ENCODE data around the gene PALLD. TPM values are rescaled to one million over a fixed set of nuclear protein-coding genes. Genes with fewer than 3 reads are reported as not detected.

PALLD gene
- total RNA-seq, 1 experiment from 2014 or later = 26.7 TPM

GRCh38 chr4:168884251-168885124, 387.6 kb downstream of the PALLD start:
- ChIA-PET POLR2A (ENCODE audit: unreplicated experiment) (no interaction called here), CTCF (no interaction called here)
- Histone ChIP-seq H3K9ac (ENCODE audit: low read length) (no peak overlapping the region), H3F3A (ENCODE audit: low read length, unreplicated experiment) (no peaks in the 10 kb centered on the region), H3K9me3 (ENCODE audit: low read length) (no peaks in the 10 kb centered on the region), H3K4me1 (ENCODE audit: insufficient read depth, low read length) (peaks cover 4% of the 10 kb centered on the region; the same call in 1 of the 2 replicates), H3K79me2 (ENCODE audit: low read length) (peaks cover 7% of the 10 kb centered on the region; the same call in 1 of the 2 replicates), H4K20me1 (ENCODE audit: low read length) (no peaks in the 10 kb centered on the region), H3K4me3 (ENCODE audit: low read length) (no peak overlapping the region), H3K27ac (ENCODE audit: low read length) (no peak overlapping the region), H2AFZ (ENCODE audit: low read length) (no peak overlapping the region), H3K36me3 (ENCODE audit: low read depth, low read length) (peaks cover 16% of the 10 kb centered on the region), H3K9me2 (replicated peaks; ENCODE audit: low read length) (no peaks in the 10 kb centered on the region), H3K27me3 (ENCODE audit: low read length) (no peaks in the 10 kb centered on the region), H3K4me2 (ENCODE audit: low read length) (no peak overlapping the region)
- TF ChIP-seq EZH2phosphoT487 (IDR thresholded peaks at IDR 0.05; ENCODE audit: borderline replicate concordance, low read length) (no peak), EZH2 (IDR thresholded peaks at IDR 0.05; ENCODE audit: low read length, unreplicated experiment) (no peak), CTCF (conservative IDR thresholded peaks at IDR 0.05; ENCODE audit: low read depth, low read length) (no peak)
- intact Hi-C loops (cut with micrococcal nuclease) = no loop called here
- ATAC-seq (no peak), DNase-seq (no peak)
- BruUV-seq (replicated peaks) = no TSS peak

GRCh38 chr4:168885400-168885799, 388.5 kb downstream of the PALLD start:
- H2AFZ ChIP-seq (ENCODE audit: low read length) = no peak overlapping the region
- no peak overlapping the region for H3K4me3 ChIP-seq (ENCODE audit: low read length)
- H3K27me3 ChIP-seq (ENCODE audit: low read length) = no peaks in the 10 kb centered on the region
- no peak overlapping the region for H3K27ac ChIP-seq (ENCODE audit: low read length)
- ATAC-seq = no peak
- no TSS peak for BruUV-seq (replicated peaks)
- H4K20me1 ChIP-seq (ENCODE audit: low read length) = no peaks in the 10 kb centered on the region
- no peaks in the 10 kb centered on the region for H3K9me3 ChIP-seq (ENCODE audit: low read length)
- POLR2A ChIA-PET (ENCODE audit: unreplicated experiment) = no interaction called here
- CTCF ChIA-PET = no interaction called here
- H3K4me2 ChIP-seq (ENCODE audit: low read length) = no peak overlapping the region
- intact Hi-C loops (cut with micrococcal nuclease) = no loop called here
- H3K9me2 ChIP-seq (replicated peaks; ENCODE audit: low read length) = no peaks in the 10 kb centered on the region
- H3K9ac ChIP-seq (ENCODE audit: low read length) = no peak overlapping the region
- no peak for TF ChIP-seq CTCF (conservative IDR thresholded peaks at IDR 0.05; ENCODE audit: low read depth, low read length)
- peaks cover 7% of the 10 kb centered on the region; the same call in 1 of the 2 replicates for H3K79me2 ChIP-seq (ENCODE audit: low read length)
- no peaks in the 10 kb centered on the region for H3F3A ChIP-seq (ENCODE audit: low read length, unreplicated experiment)
- H3K36me3 ChIP-seq (ENCODE audit: low read depth, low read length) = peaks cover 13% of the 10 kb centered on the region
- H3K4me1 ChIP-seq (ENCODE audit: insufficient read depth, low read length) = peaks cover 4% of the 10 kb centered on the region; the same call in 1 of the 2 replicates
- DNase-seq = no peak

GRCh38 chr4:168886351-168886750, 389.5 kb downstream of the PALLD start:
- H3K79me2 ChIP-seq (ENCODE audit: low read length) = peaks cover 3% of the 10 kb centered on the region; the same call in 1 of the 2 replicates
- H3K9ac ChIP-seq (ENCODE audit: low read length) = no peak overlapping the region
- H3K9me3 ChIP-seq (ENCODE audit: low read length) = no peaks in the 10 kb centered on the region
- H3K27me3 ChIP-seq (ENCODE audit: low read length) = no peaks in the 10 kb centered on the region
- ChIA-PET POLR2A (ENCODE audit: unreplicated experiment) (no interaction called here), CTCF (no interaction called here)
- no peaks in the 10 kb centered on the region for H3K9me2 ChIP-seq (replicated peaks; ENCODE audit: low read length)
- no peaks in the 10 kb centered on the region for H4K20me1 ChIP-seq (ENCODE audit: low read length)
- no peak overlapping the region for H3K4me2 ChIP-seq (ENCODE audit: low read length)
- no TSS peak for BruUV-seq (replicated peaks)
- peak; percentile 22 for DNase-seq
- no peak overlapping the region for H2AFZ ChIP-seq (ENCODE audit: low read length)
- peaks cover 4% of the 10 kb centered on the region; the same call in 1 of the 2 replicates for H3K4me1 ChIP-seq (ENCODE audit: insufficient read depth, low read length)
- no peak overlapping the region for H3K27ac ChIP-seq (ENCODE audit: low read length)
- no peak overlapping the region for H3K4me3 ChIP-seq (ENCODE audit: low read length)
- no peaks in the 10 kb centered on the region for H3F3A ChIP-seq (ENCODE audit: low read length, unreplicated experiment)
- H3K36me3 ChIP-seq (ENCODE audit: low read depth, low read length) = peaks cover 9% of the 10 kb centered on the region
- intact Hi-C loops (cut with micrococcal nuclease) = no loop called here
- no peak for ATAC-seq
- no peak for TF ChIP-seq EZH2phosphoT487 (IDR thresholded peaks at IDR 0.05; ENCODE audit: borderline replicate concordance, low read length)
- no peak for TF ChIP-seq EZH2 (IDR thresholded peaks at IDR 0.05; ENCODE audit: low read length, unreplicated experiment)
- no peak for TF ChIP-seq CTCF (conservative IDR thresholded peaks at IDR 0.05; ENCODE audit: low read depth, low read length)
